HG03097 (cell line): ENCODE data around the gene PDE6B.
"Not testable (repeated sequence)": the region's sequence is repeated elsewhere in the genome, so short reads cannot be mapped to it uniquely, and the experiment has no call there.

ENCODE experiments used
- ATAC-seq: cut with Tn5 transposase; IDR thresholded peaks from one replicate; pipeline ENCODE4 v1.9.1; 2021; ENCODE audit not compliant: unreplicated experiment, low FRiP score

Gene PDE6B

DNA sequence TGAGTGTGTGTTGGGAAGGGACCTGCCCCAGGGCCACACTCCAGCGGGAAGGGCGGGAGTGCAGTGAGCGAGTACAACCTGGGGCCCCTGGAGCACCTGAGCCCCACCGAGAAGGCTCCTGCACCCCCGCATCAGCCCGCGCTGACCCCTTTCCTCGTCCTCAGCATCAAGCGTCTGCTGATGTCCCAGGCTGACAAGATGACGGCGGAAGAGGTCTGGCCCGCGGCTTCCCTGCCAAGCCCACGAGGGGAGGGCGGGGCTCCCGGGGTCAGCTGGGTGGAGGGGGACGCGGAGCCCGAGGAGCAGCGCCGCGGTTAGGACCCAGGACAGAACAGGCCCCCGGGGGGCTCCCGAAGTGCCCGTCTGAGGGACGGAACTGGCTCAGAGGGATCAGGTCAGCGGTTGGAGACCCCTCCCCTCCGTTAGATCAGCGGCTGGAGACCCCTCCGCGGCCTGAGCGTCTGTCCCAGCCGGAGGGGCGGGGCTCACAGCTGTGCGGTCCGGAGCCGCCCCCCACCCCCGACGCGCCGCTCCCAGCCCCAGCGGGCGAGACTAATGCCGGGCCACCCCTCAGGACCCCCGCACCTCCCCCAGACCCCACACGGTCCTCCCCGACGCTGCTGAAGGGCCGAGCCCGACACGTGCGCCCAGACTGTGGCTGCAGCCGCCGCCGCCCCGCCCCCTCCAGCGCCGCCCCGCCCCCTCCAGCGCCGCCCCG is 55.7 kb downstream of the PDE6B start:
- ATAC-seq = no peak

- no peak for ATAC-seq
Observed at GRCh38 chr4:681736-682451, 56.5 kb downstream of the PDE6B start.

DNA sequence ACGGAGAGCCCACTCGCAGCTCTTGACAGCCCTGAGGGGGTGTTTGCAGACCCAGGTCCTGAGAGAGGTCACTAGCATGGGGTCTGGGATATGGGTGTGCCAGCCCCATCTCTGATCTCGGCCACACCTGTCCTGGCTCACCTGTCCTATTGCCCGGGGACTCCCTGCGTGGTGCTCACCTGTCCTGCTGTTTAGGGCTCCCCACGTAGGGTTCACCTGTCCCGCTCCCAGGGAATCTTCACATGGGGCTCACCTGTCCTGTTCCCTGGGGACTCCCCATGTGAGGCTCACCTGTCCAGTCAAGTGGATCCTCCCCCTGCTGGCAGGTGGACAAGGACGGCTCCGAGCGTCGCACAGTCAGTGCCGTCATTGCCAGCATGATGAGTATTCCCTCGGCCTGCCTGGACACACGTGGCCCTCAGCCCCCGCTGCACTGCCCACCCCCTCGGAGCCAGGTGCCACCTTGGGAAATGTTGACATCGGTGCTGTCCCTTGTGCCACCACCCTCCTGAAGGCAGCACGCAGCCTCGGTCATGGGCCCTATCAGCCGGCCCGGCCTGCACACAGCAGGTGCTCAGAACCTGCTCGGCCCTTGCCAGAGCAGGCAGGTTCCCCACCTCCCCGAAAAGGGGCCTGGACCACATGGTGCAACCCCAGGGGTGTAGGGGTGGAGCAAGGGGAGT is 57.3 kb downstream of the PDE6B start:
- no peak for ATAC-seq

DNA sequence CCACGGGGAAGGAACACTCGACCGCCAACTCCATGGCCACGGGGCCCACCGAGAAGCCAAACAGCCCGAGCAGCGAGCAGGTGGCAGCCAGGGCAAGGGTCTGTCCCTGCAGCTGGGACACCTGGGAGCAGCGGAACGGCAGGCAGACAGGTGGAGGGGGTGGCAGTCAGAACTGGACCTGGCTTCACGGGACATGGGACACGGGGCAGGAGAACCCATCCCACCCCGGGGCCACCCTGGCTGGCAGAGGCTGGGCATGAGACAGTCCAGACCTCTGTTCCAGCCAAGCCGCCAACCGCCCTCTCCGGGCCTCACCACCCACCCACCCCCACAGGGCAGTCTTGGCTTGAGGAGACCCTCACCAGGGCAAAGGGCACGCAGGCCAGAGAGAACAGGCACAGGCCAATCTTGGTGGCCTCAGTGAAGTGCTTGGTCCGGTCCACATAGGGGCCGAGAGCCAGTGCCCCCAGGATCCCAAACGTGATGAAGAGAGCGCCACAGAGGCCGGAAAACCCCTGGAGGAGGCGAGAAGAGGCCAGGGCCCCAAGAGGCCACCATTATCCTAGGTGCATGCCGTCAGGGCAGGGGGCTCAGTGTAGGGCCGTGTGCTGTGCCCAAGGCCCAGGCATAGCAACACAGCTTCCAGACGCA is 58.0 kb downstream of the PDE6B start:
- no peak for ATAC-seq

DNA sequence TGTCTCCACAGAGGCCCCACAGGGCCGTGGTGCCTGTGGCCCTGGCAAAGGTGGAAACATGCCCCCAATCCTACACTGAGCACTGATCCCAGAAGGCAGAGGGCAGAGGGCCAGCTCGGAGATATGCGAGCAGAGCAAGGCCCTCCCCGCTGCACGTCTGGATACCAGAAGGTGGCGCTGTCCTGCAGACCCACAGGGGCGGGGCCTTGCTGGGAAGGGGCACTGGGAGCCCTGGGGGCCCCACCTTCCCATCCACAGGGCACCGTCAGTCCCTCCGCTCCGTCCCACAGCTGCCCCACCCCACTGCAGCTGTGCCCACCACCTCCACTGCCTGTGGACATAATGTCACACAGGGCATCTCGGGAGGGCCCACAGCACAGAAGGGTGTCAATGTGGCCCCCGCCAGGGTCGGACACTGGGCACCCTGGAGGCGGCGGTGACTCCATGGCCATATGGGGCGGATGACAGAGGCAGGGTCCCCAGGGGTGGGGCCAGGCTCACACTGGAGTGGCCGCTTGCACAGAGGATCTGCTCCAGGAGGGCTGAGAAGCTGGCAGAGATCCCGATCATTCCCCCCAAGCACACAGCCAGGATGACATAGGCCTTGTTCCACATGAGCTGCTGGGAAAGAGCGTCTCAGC is 58.7 kb downstream of the PDE6B start:
- no peak for ATAC-seq

DNA sequence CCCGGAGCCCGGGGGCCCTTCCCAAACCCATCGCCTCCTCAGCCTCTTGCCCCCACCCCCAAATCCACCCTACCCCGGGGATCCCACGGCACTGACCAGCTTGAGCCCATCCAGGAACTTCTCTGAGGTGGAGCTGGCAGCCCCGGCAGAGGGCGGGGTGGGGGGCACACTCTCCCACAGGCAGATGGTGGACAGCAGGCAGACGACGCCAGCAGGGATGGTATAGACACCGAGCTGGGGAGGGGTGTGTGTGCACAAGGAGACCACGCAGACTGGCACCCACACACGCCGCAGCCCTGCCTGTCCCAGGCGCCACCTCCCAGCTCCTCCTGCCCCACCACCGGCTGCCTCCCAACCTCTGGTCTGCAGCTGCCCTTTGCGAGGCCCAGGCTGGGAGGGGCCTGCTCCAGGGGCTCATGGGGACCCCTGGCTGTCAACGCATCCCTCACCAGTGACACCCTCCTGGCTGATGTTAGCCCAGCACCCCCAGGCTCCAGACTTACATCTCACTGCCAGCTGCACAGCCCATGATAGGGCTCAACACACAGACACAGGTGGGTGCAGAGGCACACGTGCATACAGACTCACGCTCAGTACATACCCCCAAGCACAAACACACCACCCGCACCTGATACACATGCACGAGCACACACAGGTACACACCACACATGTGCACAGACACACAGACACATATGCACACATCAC is 59.4 kb downstream of the PDE6B start:
- ATAC-seq = no peak

GRCh38 chr4:685679-686412 is 60.5 kb downstream of the PDE6B start:
- no peak for ATAC-seq

DNA sequence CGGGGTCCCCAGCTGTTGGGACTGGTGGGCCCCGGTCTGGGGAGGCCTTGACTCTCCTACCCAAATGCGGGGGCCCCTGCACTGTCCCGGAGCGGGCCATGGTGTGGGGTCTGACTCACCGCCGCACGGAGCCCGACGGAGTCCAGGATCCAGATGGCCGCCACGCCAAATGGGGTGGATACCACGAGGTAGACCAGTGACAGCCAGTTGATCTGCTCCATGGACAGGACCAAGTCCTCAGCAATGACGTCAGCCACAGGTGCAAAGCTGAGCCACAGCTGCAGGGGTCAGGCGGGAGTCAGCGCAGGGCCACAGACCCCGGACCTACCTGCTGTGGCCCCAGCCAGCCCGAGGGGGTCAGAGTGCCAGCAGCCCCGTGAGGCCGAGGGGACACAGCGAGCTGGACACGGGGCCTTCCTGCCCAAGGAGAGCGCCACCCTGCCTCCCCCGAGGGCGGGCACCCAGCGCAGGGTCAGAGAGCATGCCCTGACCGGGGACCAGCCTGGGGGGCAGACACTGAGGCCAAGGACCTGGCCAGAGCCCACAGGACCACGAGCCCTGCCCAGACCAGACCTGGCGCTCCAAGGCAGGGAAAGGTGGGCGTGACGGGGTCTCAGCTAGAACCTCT is 61.2 kb downstream of the PDE6B start:
- no peak for ATAC-seq

GRCh38 chr4:687048-687970 is 61.9 kb downstream of the PDE6B start:
- ATAC-seq = no peak

GRCh38 chr4:687971-688853 is 62.8 kb downstream of the PDE6B start:
- ATAC-seq = no peak

- ATAC-seq = no peak
Observed at GRCh38 chr4:688854-689681, 63.7 kb downstream of the PDE6B start, which contains the start of gene SLC49A3. SLC49A3 (minus strand) TSS chr4:689151; CDS start chr4:689127, 24 bp downstream.

DNA sequence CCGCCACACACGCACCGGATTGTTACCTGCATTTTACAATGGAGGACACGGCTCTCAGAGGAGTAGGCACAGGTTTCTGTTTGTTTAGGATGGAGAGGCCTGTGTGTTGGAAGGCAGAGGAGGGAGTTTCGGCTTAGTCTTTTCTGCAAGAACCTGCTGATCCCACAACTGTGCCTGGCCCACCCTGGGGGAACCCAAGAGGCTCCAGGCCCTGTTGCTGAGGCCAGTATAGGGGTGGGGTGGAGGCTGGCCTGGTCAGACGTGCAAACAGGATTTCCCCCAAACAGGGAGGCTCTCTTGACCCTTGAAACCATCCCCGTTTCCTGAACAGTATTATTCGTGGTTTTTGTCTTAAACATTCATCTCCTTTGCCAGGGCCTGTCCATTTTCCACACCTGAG is 64.3 kb downstream of the PDE6B start:
- no peak for ATAC-seq

DNA sequence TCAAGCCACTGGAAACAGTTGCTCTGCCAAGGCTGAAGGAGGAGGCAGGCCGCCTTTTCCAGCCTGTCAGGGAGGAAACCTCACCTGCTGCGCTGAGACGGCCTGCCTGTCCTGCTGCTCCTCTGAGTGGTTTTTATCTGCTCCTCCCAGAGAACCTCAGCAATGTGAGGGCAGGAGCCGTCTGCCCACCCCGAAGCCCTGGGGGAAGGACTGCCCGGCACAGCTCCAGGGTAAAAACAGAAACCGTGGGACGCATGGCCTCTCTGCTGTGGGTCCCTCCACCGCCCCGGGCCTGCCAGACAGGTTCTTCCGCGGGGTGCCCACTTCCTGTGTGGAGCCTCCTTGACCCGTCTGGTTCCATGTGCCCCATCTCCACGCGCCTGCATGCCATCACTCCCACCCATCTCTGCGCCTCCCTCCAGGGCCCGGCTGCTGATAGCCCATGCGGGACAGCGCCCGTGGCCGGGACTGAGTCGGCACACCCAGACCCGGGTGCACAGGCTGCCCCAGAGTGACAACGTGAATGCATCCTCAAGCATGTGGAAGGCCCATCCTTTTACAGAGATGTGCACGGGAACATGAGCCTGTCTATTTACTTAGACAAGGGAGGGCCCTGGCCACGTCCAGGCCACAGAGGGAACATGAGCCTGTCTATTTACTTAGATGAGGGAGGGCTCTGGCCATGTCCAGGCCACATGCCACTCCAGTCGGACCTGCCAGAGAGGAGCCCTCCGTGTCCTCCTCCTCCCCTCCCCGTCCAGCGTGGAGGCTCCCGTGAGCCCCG is 67.6 kb downstream of the PDE6B start:
- ATAC-seq = no peak

- not testable (repeated sequence) for ATAC-seq
Observed at GRCh38 chr4:694341-694940, 69.1 kb downstream of the PDE6B start.
